ENCODE results near the gene PRELID1.
A peak's percentile ranks its signal among the peaks of the same experiment; 100 is the strongest.

Gene PRELID1

DNA sequence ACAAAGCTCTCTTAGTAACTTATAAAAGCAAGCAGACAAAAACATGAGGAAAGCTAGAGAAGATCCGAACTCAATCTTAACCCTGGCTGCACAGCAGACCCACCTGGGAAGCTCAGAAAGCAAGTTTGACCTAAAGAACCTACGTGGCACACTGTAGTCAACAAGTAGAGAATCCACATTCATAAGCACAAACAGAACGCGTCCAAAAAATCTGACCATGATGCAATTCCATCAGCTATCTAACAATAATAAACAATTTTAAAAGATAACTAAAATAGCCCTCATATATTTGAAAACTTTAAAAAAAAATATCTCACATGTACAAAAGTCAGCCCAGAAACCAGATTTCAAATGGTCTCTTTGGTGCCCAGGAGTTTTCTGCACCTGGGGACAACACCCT lies 43.2 kb downstream of the PRELID1 start:
- Mint-ChIP-seq H3K36me3 (ENCODE audit: low read depth) (peaks cover 28% of the 10 kb centered on the region), H3K27ac (no peak overlapping the region), H3K27me3 (ENCODE audit: low read depth) (no peaks in the 10 kb centered on the region), H3K9me3 (no peaks in the 10 kb centered on the region), H3K4me1 (ENCODE audit: low read depth) (peaks cover 31% of the 10 kb centered on the region), H3K4me3 (peak overlapping the region; percentile 15)

DNA sequence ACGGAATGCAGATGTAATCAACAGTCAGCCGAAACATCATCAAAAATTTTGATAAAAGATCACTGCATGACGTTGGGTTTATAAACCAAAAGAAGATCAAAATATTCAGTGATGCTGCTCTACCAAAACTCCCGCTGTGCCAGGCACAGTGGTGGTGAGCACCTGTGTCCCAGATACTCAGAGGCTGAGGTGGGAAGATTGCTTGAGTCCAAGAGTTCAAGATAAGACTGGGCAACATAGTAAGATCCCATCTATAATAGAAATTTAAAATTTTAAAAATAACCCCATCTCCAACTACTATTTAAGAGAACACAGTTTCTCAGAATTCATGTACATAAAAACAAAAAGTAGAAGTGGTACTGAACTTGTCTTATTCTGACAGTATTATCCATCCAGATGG lies 44.1 kb downstream of the PRELID1 start:
- Mint-ChIP-seq H3K4me1 (ENCODE audit: low read depth) (peaks cover 36% of the 10 kb centered on the region), H3K27ac (no peak overlapping the region), H3K9me3 (no peaks in the 10 kb centered on the region), H3K27me3 (ENCODE audit: low read depth) (no peaks in the 10 kb centered on the region), H3K36me3 (ENCODE audit: low read depth) (peaks cover 25% of the 10 kb centered on the region), H3K4me3 (no peak overlapping the region)

DNA sequence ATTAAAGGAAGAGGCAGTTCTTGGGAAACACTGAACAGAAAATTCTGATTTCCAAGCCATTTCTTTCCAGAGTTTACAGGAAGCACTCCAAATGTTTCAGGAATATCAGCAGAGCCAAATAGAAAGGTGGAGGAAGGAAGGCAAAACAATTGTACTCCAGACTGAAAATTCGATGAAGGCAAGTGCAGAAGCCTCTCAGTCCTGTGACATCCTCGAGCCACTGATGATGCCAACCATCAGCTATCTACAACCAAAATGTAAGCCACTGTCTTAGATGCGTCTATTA lies 45.7 kb downstream of the PRELID1 start:
- H3K27ac Mint-ChIP-seq, result no peak overlapping the region
- no peaks in the 10 kb centered on the region for H3K27me3 Mint-ChIP-seq (ENCODE audit: low read depth)
- peaks cover 2% of the 10 kb centered on the region for H3K9me3 Mint-ChIP-seq
- peaks cover 21% of the 10 kb centered on the region for H3K36me3 Mint-ChIP-seq (ENCODE audit: low read depth)
- H3K4me1 Mint-ChIP-seq (ENCODE audit: low read depth), result peaks cover 37% of the 10 kb centered on the region
- H3K4me3 Mint-ChIP-seq, result peak overlapping the region; percentile 97

DNA sequence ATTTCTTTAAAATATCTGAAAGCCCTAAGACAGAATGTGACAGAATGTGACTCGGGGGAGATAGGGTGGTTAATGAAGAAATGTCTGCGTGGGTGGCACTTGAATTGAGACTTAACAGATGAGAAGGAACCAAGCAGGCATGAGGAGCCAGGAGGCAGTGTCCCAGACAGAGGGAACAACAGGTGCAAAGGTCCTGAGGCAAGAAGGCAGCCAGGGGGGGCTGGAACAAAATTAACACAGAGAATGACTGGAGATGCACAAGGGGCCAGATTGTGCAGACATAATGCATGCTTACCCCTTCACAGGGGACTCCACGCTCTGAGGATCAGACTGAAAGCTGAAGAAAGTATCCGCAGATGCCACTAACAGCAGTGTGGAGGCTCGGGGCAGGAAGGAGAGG lies 46.2 kb downstream of the PRELID1 start:
- H3K27ac Mint-ChIP-seq, result peak overlapping the region; percentile 78
- peaks cover 5% of the 10 kb centered on the region for H3K9me3 Mint-ChIP-seq
- H3K4me1 Mint-ChIP-seq (ENCODE audit: low read depth), result peaks cover 39% of the 10 kb centered on the region
- no peaks in the 10 kb centered on the region for H3K27me3 Mint-ChIP-seq (ENCODE audit: low read depth)
- peak overlapping the region; percentile 97 for H3K4me3 Mint-ChIP-seq
- peaks cover 20% of the 10 kb centered on the region for H3K36me3 Mint-ChIP-seq (ENCODE audit: low read depth)

DNA sequence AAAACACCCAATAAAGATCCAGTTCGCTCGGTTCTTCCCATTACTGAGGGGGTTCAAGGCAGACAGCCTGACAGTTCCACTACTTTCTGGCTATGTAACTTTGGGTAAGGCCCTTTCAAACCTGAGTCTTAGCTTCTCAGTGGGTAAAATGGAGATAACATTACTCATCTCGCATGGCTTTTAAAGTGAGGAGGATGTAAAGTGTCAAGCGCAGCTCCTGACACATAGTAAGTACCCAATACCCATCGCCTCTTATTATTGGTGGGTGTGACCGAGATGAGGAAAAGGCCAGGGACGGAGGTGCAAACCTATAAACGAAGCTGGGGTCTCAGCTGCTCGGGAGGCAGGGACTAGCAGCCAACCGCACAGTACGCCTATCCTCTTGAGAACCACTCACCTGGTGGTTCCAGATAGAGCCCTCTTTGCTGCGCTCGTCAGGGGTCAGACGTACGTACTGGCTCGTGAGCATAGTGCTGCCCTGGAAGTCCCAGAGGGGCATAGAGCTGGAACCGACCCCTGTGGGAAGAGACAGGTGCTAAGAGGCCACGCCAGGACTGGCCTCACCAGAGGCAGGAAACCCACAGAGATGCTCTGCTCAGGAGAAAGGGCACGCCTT lies 47.3 kb downstream of the PRELID1 start:
- peaks cover 44% of the 10 kb centered on the region for H3K4me1 Mint-ChIP-seq (ENCODE audit: low read depth)
- no peaks in the 10 kb centered on the region for H3K27me3 Mint-ChIP-seq (ENCODE audit: low read depth)
- H3K9me3 Mint-ChIP-seq, result peaks cover 14% of the 10 kb centered on the region
- peaks cover 25% of the 10 kb centered on the region for H3K36me3 Mint-ChIP-seq (ENCODE audit: low read depth)
- peak overlapping the region; percentile 100 for H3K27ac Mint-ChIP-seq
- H3K4me3 Mint-ChIP-seq, result peak overlapping the region; percentile 97

DNA sequence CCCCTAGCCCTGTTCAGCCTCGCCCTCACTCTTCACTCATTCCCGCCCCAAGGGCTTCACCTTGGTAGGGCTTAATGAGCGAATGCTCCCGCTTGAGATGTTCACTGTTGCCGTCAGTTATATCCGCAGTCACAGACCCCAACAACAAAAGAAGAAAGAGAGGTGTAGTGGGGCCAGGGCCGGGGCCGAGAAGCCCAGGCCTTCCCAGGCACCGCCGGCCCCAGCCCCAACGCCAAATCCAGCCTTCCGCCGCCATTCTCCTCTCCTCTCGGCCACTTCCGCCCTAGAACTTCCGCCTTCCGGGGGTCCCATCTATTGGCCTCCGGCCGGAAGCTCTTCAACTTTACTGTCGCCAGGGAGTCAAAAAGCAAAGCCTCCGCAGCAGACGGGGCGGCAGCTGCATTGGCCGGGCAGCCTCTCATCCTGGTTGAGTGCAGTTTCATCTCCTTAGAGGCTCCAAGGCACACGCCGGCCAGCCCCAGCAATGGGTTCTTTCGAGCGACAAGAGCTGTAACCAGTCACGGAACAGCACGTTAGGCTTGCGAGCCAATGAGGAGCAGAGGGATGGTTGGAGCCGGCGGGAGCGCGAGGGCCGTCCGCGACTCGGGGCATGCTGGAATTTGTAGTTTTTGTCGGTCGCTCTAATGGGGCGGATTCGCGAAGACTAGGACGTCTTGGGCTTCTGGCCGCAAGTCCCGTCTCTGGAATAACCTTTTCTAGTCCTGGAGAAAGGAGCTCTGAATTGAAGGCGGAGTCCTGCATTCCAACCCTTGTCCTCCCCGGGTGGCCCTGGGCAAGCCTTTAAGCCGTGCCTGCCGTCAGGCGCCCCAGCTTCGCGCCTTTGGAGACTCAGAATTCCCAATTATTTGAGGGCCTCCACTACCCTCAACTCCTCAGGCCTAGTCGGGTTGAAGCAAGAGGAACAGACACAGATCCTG lies 48.1 kb downstream of the PRELID1 start, which contains the start of gene LMAN2:
LMAN2 (minus strand) TSS at position 277 of the 938 bp plus-strand sequence; CDS start at position 256, 21 bp downstream.
- Mint-ChIP-seq H3K36me3 (ENCODE audit: low read depth) (peaks cover 24% of the 10 kb centered on the region), H3K27ac (peak within 1 kb of the TSS; percentile 100)

DNA sequence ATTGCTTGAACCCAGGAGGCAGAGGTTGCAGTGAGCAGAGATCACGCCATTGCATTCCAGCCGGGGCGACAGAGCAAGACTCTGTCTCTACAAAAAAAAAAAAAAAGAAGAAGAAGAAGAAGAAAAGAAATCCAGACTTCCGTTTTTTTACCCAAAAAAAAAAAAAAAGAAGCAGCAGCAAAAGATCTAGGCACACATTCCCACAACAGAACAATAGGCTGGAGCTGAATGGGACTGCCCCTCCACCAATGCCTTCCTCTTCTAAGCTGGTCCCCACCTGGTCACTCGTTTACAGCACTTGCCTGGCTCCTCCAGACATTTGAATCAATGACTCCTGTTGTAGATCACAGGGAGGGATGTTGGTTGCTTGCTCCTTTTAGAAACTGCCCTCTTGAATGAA lies 49.5 kb downstream of the PRELID1 start:
- Mint-ChIP-seq H3K4me3 (peak overlapping the region; percentile 10), H3K36me3 (ENCODE audit: low read depth) (peaks cover 17% of the 10 kb centered on the region), H3K27me3 (ENCODE audit: low read depth) (no peaks in the 10 kb centered on the region), H3K4me1 (ENCODE audit: low read depth) (peaks cover 49% of the 10 kb centered on the region), H3K9me3 (peaks cover 14% of the 10 kb centered on the region), H3K27ac (no peak overlapping the region)

More for the DNA sequence above, 48.1 kb downstream of the PRELID1 start, which contains the start of gene LMAN2:
- Mint-ChIP-seq H3K4me1 (ENCODE audit: low read depth) (peaks cover 46% of the 10 kb centered on the region), H3K27me3 (ENCODE audit: low read depth) (no peaks in the 10 kb centered on the region), H3K4me3 (peak within 1 kb of the TSS; percentile 97), H3K9me3 (peaks cover 14% of the 10 kb centered on the region)

DNA sequence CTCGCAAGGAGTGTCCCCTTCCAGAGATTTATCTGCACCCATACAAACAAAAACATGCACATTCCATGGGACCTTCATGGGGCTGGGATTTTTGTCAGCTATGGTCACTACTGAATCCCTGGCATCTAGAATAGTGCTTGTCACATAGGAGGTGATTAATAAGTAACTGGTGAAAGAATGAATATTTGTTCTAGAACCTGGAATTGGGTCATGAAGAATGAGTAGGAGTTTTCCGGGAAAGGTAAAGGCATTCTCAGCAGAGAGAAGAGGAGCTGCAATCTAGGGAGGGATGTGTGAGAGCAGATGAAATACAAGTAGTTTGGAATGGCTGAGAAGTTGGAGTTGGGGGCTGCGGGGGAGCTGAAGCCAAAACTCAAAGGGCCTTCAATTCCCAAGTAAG lies 50.7 kb downstream of the PRELID1 start:
- Mint-ChIP-seq H3K36me3 (ENCODE audit: low read depth) (peaks cover 22% of the 10 kb centered on the region), H3K4me1 (ENCODE audit: low read depth) (peaks cover 53% of the 10 kb centered on the region), H3K4me3 (peak overlapping the region; percentile 4), H3K9me3 (peaks cover 14% of the 10 kb centered on the region), H3K27ac (peak overlapping the region; percentile 1), H3K27me3 (ENCODE audit: low read depth) (no peaks in the 10 kb centered on the region)

DNA sequence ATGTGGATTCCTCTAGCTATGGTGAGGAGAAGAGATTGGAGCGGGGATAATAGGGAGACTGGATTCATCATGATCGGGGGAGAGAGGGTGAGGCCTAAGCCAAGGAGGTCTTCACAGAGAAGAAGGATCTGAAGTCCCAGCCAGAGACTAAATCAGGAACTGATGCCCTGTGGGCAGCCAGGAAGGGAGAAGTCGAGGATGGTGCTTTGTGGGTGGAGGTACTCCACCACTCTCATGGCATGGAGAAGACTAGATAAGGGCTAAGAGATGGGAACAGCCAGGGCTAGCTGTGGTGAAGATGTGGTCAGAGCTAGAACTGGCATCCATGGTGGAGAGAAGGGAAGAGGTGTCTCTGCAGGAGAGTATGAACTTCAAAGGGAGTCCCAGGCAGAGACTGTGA lies 51.1 kb downstream of the PRELID1 start:
- H3K4me1 Mint-ChIP-seq (ENCODE audit: low read depth), result peaks cover 53% of the 10 kb centered on the region
- H3K4me3 Mint-ChIP-seq, result no peak overlapping the region
- no peaks in the 10 kb centered on the region for H3K27me3 Mint-ChIP-seq (ENCODE audit: low read depth)
- no peak overlapping the region for H3K27ac Mint-ChIP-seq
- peaks cover 14% of the 10 kb centered on the region for H3K9me3 Mint-ChIP-seq
- peaks cover 22% of the 10 kb centered on the region for H3K36me3 Mint-ChIP-seq (ENCODE audit: low read depth)

DNA sequence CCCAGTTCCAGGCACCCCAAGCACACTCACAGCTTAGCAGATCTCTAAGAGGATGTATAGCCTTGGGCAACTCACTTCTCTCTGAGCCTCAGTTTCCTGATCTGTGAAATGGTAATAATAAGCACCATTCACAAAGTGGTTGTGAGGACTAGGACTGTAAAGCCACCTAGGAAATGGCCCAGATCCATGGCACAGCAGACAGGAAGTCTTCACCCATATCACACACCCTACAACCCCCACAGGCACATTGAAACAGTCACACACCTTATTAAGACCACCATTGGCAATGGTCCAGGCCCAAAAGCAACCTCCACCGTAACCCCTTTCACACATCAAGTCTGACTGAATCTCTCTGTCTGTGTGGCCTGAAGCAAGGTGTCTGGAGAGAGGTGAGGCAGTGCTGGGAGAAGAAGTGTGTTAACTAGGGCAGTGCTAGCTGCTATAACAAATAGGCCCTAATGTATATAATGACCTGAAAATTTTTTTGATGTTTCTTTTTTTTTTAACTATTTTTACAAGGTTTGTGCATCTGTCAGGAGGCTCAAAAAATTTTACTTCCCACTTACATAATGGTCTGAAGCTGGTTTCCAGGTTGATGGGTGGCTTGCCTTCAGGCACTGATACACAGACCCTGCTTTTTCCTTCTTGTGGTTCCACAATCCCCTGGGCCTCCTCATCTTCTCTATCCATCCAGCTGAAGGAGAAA lies 51.7 kb downstream of the PRELID1 start:
- Mint-ChIP-seq H3K27me3 (ENCODE audit: low read depth) (no peaks in the 10 kb centered on the region), H3K9me3 (peaks cover 14% of the 10 kb centered on the region), H3K27ac (peak overlapping the region; percentile 9), H3K36me3 (ENCODE audit: low read depth) (peaks cover 25% of the 10 kb centered on the region), H3K4me1 (ENCODE audit: low read depth) (peaks cover 54% of the 10 kb centered on the region), H3K4me3 (no peak overlapping the region)

DNA sequence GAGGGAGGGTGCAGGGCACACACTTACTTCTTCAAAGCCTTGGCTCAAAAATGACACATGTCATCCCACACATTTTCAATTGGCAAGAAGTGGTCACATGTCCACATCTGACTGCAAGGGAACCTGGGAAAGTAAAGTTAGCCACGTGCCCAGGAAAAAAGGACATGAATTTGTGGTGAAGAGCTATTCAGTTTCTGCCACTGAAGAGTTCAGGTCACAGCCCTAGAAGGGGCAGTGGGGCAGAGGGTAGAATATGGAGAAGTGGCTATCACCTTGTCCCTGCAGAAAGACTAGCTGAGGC lies 52.2 kb downstream of the PRELID1 start:
- Mint-ChIP-seq H3K27ac (peak overlapping the region; percentile 9), H3K4me1 (ENCODE audit: low read depth) (peaks cover 49% of the 10 kb centered on the region), H3K27me3 (ENCODE audit: low read depth) (no peaks in the 10 kb centered on the region), H3K9me3 (peaks cover 14% of the 10 kb centered on the region), H3K36me3 (ENCODE audit: low read depth) (peaks cover 25% of the 10 kb centered on the region), H3K4me3 (no peak overlapping the region)

Data from T-helper 1 cell treated with Interleukin-12 subunit alpha and Interleukin-12 subunit beta and Interleukin-4 antibody, amounts not matched to agents 30 μg/mL and 1 μg/mL, for 36 hours (primary cell).